ENCODE data around the gene LYZL1.
"Not testable (repeated sequence)": the region's sequence is repeated elsewhere in the genome, so short reads cannot be mapped to it uniquely, and the experiment has no call there.

LYZL1 gene

GRCh38 chr10:29329420-29329819, 40.5 kb downstream of the LYZL1 start:
- DNase-seq (ENCODE audit: low read depth, low spot score) = no peak

GRCh38 chr10:29332061-29332760, 43.3 kb downstream of the LYZL1 start:
- no peak for DNase-seq (ENCODE audit: low read depth, low spot score)

GRCh38 chr10:29332761-29333148, 43.9 kb downstream of the LYZL1 start:
- DNase-seq (ENCODE audit: low read depth, low spot score) = no peak

GRCh38 chr10:29337526-29337925, 48.7 kb downstream of the LYZL1 start:
- DNase-seq (ENCODE audit: low read depth, low spot score) = not testable (repeated sequence)

GRCh38 chr10:29343607-29344038, 54.8 kb downstream of the LYZL1 start:
- DNase-seq (ENCODE audit: low read depth, low spot score) = no peak

- DNase-seq (ENCODE audit: low read depth, low spot score) = no peak
Measured at GRCh38 chr10:29344073-29344820, 55.4 kb downstream of the LYZL1 start.

- no peak for DNase-seq (ENCODE audit: low read depth, low spot score)
Measured at GRCh38 chr10:29345144-29345909, 56.5 kb downstream of the LYZL1 start.

- no peak for DNase-seq (ENCODE audit: low read depth, low spot score)
Measured at GRCh38 chr10:29345910-29346209, 57.0 kb downstream of the LYZL1 start.

- DNase-seq (ENCODE audit: low read depth, low spot score) = no peak
Measured at GRCh38 chr10:29346296-29347001, 57.6 kb downstream of the LYZL1 start.

GRCh38 chr10:29348836-29349235, 60.0 kb downstream of the LYZL1 start:
- DNase-seq (ENCODE audit: low read depth, low spot score) = no peak

GRCh38 chr10:29353305-29353704, 64.4 kb downstream of the LYZL1 start:
- no peak for DNase-seq (ENCODE audit: low read depth, low spot score)

GRCh38 chr10:29353887-29354561, 65.2 kb downstream of the LYZL1 start:
- no peak for DNase-seq (ENCODE audit: low read depth, low spot score)

GRCh38 chr10:29355411-29355991, 66.6 kb downstream of the LYZL1 start:
- no peak for DNase-seq (ENCODE audit: low read depth, low spot score)

GRCh38 chr10:29356931-29357330, 68.1 kb downstream of the LYZL1 start:
- no peak for DNase-seq (ENCODE audit: low read depth, low spot score)

GRCh38 chr10:29358010-29358616, 69.2 kb downstream of the LYZL1 start:
- no peak for DNase-seq (ENCODE audit: low read depth, low spot score)

- DNase-seq (ENCODE audit: low read depth, low spot score) = not testable (repeated sequence)
Measured at GRCh38 chr10:29360215-29360853, 71.5 kb downstream of the LYZL1 start.
